Neuronal stem cell (in vitro differentiated cells): Measurements from ENCODE around the gene PMAIP1.

Source experiments
- DNase-seq: peaks from one replicate; pipeline ENCODE4 v3.0.0-alpha.2; 2013; ENCODE audit warnings: low spot score
- H2AFZ ChIP-seq: one replicate; pipeline ENCODE4 v1.6.1; 2013; ENCODE audit warnings: mild to moderate bottlenecking, low read length, inconsistent platforms
- H2AK5ac ChIP-seq: 2 replicates; pipeline ENCODE4 v1.6.1; 2013; ENCODE audit warnings: low read depth, mild to moderate bottlenecking, inconsistent platforms, low read length, moderate library complexity, mixed read lengths
- H2BK120ac ChIP-seq: 2 replicates; pipeline ENCODE4 v1.6.1; 2013; ENCODE audit warnings: low read depth, mild to moderate bottlenecking, inconsistent platforms, low read length, moderate library complexity, mixed read lengths
- H2BK12ac ChIP-seq: one replicate; pipeline ENCODE4 v1.6.1; 2013; ENCODE audit warnings: low read length, inconsistent platforms
- H2BK15ac ChIP-seq: 2 replicates; pipeline ENCODE4 v1.6.1; 2013; ENCODE audit warnings: mild to moderate bottlenecking, low read length, inconsistent platforms, mixed read lengths
- H2BK5ac ChIP-seq: one replicate; pipeline ENCODE4 v1.6.1; 2013; ENCODE audit warnings: inconsistent platforms, mild to moderate bottlenecking, low read length, moderate library complexity
- H3K14ac ChIP-seq: one replicate; pipeline ENCODE4 v1.6.1; 2013; ENCODE audit warnings: low read length, inconsistent platforms
- H3K18ac ChIP-seq: 2 replicates; pipeline ENCODE4 v1.6.1; 2013; ENCODE audit warnings: low read length, inconsistent platforms
- H3K23ac ChIP-seq: 2 replicates; pipeline ENCODE4 v1.6.1; 2013; ENCODE audit warnings: low read depth, mild to moderate bottlenecking, mixed read lengths, low read length, inconsistent platforms; ENCODE audit not compliant: poor library complexity
- H3K27ac ChIP-seq: replicated peaks from 3 replicates; pipeline ENCODE4 v1.5.1; 2013; ENCODE audit warnings: low read length, inconsistent platforms
- H3K27me3 ChIP-seq, 3 experiments: 2 replicates each; pipeline ENCODE4 v1.6.1; 2013; ENCODE audit warnings: low read length in 3 of 3, mild to moderate bottlenecking in 2 of 3, inconsistent platforms in 1 of 3, low read depth in 1 of 3, mixed read lengths in 1 of 3, moderate library complexity in 1 of 3; ENCODE audit not compliant: control insufficient read depth in 3 of 3, insufficient read depth in 3 of 3
- H3K36me3 ChIP-seq, 2 donors: replicated peaks in 1 of 2; 2 replicates each; pipeline ENCODE4 v1.6.1; 2013; ENCODE audit warnings: low read length in 2 of 2; ENCODE audit not compliant: control insufficient read depth in 2 of 2, insufficient read depth in 2 of 2
- H3K4ac ChIP-seq: 2 replicates; pipeline ENCODE4 v1.6.1; 2013; ENCODE audit warnings: inconsistent platforms, mild to moderate bottlenecking, low read length, moderate library complexity
- H3K4me1 ChIP-seq, 2 donors: 1 replicate in 1 of 2; 2 replicates in 1 of 2; pipeline ENCODE4 v1.6.1; 2013; ENCODE audit warnings: low read length in 2 of 2, low read depth in 1 of 2; ENCODE audit not compliant: control insufficient read depth in 2 of 2, insufficient read depth in 1 of 2
- H3K4me2 ChIP-seq: one replicate; pipeline ENCODE4 v1.6.1; 2013; ENCODE audit warnings: mild to moderate bottlenecking, low read length, inconsistent platforms; ENCODE audit not compliant: insufficient read depth, poor library complexity, severe bottlenecking
- H3K4me3 ChIP-seq, 2 donors: 2 replicates each; pipeline ENCODE4 v1.5.1; 2013; ENCODE audit warnings: low read length in 2 of 2, mild to moderate bottlenecking in 2 of 2, inconsistent platforms in 1 of 2, moderate library complexity in 1 of 2
- H3K79me1 ChIP-seq: one replicate; pipeline ENCODE4 v1.6.1; 2013; ENCODE audit warnings: low read depth, mild to moderate bottlenecking, inconsistent platforms, low read length, moderate library complexity
- H3K9ac ChIP-seq: one replicate; pipeline ENCODE4 v1.6.1; 2013; ENCODE audit warnings: mild to moderate bottlenecking, low read depth, low read length, inconsistent platforms; ENCODE audit not compliant: poor library complexity
- H3K9me3 ChIP-seq, 2 donors: replicated peaks in 1 of 2; 2 replicates each; pipeline versions ENCODE3 to v1.6.1; 2013; ENCODE audit warnings: low read length in 2 of 2, mild to moderate bottlenecking in 2 of 2, inconsistent platforms in 1 of 2, low read depth in 1 of 2, mixed read lengths in 1 of 2, moderate library complexity in 1 of 2; ENCODE audit not compliant: control insufficient read depth in 2 of 2, insufficient read depth in 1 of 2
- H4K8ac ChIP-seq: one replicate; pipeline ENCODE4 v1.6.1; 2013; ENCODE audit warnings: low read depth, mild to moderate bottlenecking, inconsistent platforms, low read length, moderate library complexity
- H4K91ac ChIP-seq: one replicate; pipeline ENCODE4 v1.6.1; 2013; ENCODE audit warnings: low read length, low read depth, mild to moderate bottlenecking, inconsistent platforms; ENCODE audit not compliant: poor library complexity
- WGBS, 2 donors: extraction: QIAGEN DNeasy Blood & Tissue Kit; methylation state at CpG; one replicate each; pipeline ENCODE4 v1.1.7; 2013; ENCODE audit warnings: missing lambda C conversion rate in 2 of 2, mixed read lengths in 1 of 2; ENCODE audit not compliant: insufficient read length in 2 of 2, insufficient replicate concordance in 1 of 2; ENCODE audit errors: extremely low coverage in 2 of 2; 5-methylcytosine and 5-hydroxymethylcytosine counted together

The PMAIP1 gene

DNA sequence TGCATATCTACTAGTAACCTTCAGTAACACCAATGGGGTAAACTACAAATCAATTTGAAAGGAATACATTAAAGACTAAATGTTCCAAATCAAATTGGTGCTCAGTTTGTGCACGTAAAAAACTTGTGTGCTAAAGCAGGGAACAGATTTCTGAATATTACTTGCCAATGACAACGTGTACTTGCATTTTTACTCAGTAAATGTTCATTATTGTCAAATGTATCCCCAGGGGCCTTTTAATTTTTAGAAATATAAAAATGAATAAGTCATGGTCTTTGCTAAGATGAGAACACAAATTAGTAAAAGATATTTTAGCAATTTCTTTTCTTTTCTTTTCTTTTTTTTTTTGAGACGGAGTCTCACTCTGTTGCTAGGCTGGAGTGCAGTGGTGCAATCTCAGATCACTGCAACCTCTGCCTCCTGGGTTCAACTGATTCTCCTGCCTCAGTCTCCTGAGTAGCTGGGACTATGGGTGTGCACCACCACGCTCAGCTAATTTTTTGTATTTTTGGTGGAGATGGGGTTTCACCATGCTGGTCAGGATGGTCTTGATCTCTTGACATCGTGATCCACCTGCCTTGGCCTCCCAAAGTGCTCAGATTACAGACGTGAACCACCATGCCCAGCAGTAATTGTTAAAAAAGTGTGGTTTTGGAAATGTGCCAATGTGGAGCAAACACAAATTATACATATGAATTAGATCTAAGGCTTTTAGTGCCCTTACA is 52.6 kb downstream of the PMAIP1 start:
- Histone ChIP-seq H3K9ac (no peak overlapping the region), H3K36me3 (no peaks in the 10 kb centered on the region), H2AK5ac (no peak overlapping the region), H3K4ac (no peak overlapping the region), H3K23ac (no peak overlapping the region), H3K27me3 (no peaks in the 10 kb centered on the region), H3K14ac (no peak overlapping the region), H4K91ac (no peak overlapping the region), H3K9me3 (no peaks in the 10 kb centered on the region), H3K4me2 (no peak overlapping the region), H2BK12ac (no peak overlapping the region), H3K18ac (no peak overlapping the region), H3K4me3 (no peak overlapping the region), H4K8ac (no peak overlapping the region), H3K4me1 (no peaks in the 10 kb centered on the region), H2AFZ (no peak overlapping the region), H2BK120ac (no peak overlapping the region), H2BK15ac (no peak overlapping the region), H2BK5ac (no peak overlapping the region), H3K27ac (no peak overlapping the region), H3K79me1 (no peaks in the 10 kb centered on the region)
- DNase-seq, result no peak
- WGBS, 2 donors, result no CpG with 5 or more reads among the region's 6 CpGs
